ENCODE results near the gene TPST1. TPM values are rescaled to one million over a fixed set of nuclear protein-coding genes. Genes with fewer than 3 reads are reported as not detected.

TPST1 gene
- total RNA-seq, 2 experiments from 2014 or later = 1.9 to 2.6 TPM

DNA sequence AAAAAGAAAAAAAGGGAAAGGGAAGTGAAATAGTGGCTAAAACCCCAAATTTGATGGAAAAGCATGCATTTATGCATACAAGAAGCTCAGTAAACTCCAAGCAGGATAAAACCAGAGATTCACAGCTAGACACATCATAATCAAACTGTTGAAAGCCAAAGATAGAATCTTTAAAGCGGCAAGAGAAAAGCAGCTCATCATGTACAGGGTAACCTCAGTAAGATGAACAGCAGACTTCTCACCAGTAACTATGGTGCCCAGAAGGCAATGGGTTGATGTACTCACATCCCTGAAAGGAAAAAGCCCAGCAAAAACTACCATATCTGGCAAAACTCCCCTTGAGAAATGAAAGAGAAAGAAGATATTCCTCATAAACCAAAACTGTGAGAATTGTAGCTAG, 60.4 kb downstream of the TPST1 start:
- Mint-ChIP-seq H3K9me3 (peaks cover 2% of the 10 kb centered on the region), H3K4me1 (ENCODE audit: low read depth) (no peaks in the 10 kb centered on the region), H3K36me3 (ENCODE audit: low read depth) (peaks cover 4% of the 10 kb centered on the region), H3K27ac (no peak overlapping the region), H3K4me3 (no peak overlapping the region), H3K27me3 (peaks cover 10% of the 10 kb centered on the region)
- ChIA-PET CTCF (no interaction called here), POLR2A (no interaction called here)
- Histone ChIP-seq H3K4me3 (ENCODE audit: low read length) (no peak overlapping the region), H3K27ac (ENCODE audit: low read depth in 1 of 2, low read length in 2 of 2) (no peak overlapping the region), H3K4me1 (ENCODE audit: insufficient read depth, low read length) (no peaks in the 10 kb centered on the region), H3K27me3 (ENCODE audit: control insufficient read depth in 1 of 2, insufficient read depth in 2 of 2, low read length in 2 of 2) (no peaks in the 10 kb centered on the region), H3K9me3 (ENCODE audit: control insufficient read depth in 1 of 2, insufficient read depth in 1 of 2, low read length in 2 of 2) (peaks cover 5 to 27% of the 10 kb centered on the region in 2 experiments), H3K36me3 (ENCODE audit: insufficient read depth, low read length) (no peaks in the 10 kb centered on the region)
- TF ChIP-seq, protein P1, sequence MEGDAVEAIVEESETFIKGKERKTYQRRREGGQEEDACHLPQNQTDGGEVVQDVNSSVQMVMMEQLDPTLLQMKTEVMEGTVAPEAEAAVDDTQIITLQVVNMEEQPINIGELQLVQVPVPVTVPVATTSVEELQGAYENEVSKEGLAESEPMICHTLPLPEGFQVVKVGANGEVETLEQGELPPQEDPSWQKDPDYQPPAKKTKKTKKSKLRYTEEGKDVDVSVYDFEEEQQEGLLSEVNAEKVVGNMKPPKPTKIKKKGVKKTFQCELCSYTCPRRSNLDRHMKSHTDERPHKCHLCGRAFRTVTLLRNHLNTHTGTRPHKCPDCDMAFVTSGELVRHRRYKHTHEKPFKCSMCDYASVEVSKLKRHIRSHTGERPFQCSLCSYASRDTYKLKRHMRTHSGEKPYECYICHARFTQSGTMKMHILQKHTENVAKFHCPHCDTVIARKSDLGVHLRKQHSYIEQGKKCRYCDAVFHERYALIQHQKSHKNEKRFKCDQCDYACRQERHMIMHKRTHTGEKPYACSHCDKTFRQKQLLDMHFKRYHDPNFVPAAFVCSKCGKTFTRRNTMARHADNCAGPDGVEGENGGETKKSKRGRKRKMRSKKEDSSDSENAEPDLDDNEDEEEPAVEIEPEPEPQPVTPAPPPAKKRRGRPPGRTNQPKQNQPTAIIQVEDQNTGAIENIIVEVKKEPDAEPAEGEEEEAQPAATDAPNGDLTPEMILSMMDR (IDR thresholded peaks at IDR 0.05) = no peak
- no peak for ATAC-seq (ENCODE audit: poor library complexity)
- intact Hi-C loops (cut with DNase I, micrococcal nuclease) = no loop called here
- DNase-seq = peak in 1 of 14 experiments; percentile 0

DNA sequence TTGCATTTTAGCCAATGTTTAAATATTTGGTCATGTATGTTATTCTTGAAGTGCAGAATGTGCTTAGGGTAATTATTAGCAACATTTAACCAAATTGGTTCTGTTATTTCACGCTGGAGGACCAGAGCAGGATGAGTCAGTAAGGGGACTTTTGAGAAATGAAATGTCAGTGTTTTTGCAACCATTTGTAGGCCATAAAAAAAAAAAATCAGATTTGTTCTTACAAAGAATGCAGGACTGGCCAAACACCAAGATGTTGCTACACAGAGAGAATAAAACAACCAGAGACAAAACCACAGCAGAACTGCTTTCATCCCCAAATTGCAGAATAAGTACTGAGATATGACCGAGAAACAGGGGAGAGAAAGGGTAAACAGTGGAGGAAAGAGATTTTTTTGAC, 62.1 kb downstream of the TPST1 start:
- ATAC-seq (ENCODE audit: poor library complexity) (no peak), DNase-seq (no peak)
- TF ChIP-seq, protein P1 (IDR thresholded peaks at IDR 0.05) = no peak
- Histone ChIP-seq H3K4me1 (ENCODE audit: insufficient read depth, low read length) (no peaks in the 10 kb centered on the region), H3K9me3 (ENCODE audit: control insufficient read depth in 1 of 2, insufficient read depth in 1 of 2, low read length in 2 of 2) (peaks cover 9 to 27% of the 10 kb centered on the region in 2 experiments), H3K27ac (ENCODE audit: low read depth in 1 of 2, low read length in 2 of 2) (no peak overlapping the region), H3K36me3 (ENCODE audit: insufficient read depth, low read length) (no peaks in the 10 kb centered on the region), H3K4me3 (ENCODE audit: low read length) (no peak overlapping the region), H3K27me3 (ENCODE audit: control insufficient read depth in 1 of 2, insufficient read depth in 2 of 2, low read length in 2 of 2) (no peaks in the 10 kb centered on the region)
- POLR2A ChIA-PET = interaction anchor here (0.7 kb wide), 1 partner anchor 775 kb away, joined by 3 read pairs; no protein-coding TSS in a partner anchor
- CTCF ChIA-PET = no interaction called here
- Mint-ChIP-seq H3K4me1 (ENCODE audit: low read depth) (no peaks in the 10 kb centered on the region), H3K36me3 (ENCODE audit: low read depth) (peaks cover 4% of the 10 kb centered on the region), H3K27me3 (peaks cover 4% of the 10 kb centered on the region), H3K9me3 (peaks cover 2% of the 10 kb centered on the region), H3K27ac (no peak overlapping the region), H3K4me3 (no peak overlapping the region)
- intact Hi-C loops (cut with DNase I, micrococcal nuclease) = no loop called here

- POLR2A ChIA-PET = no interaction called here
- TF ChIP-seq, protein P1 (IDR thresholded peaks at IDR 0.05) = no peak
- Mint-ChIP-seq H3K27me3 (peaks cover 4% of the 10 kb centered on the region), H3K9me3 (no peaks in the 10 kb centered on the region), H3K27ac (no peak overlapping the region), H3K4me1 (ENCODE audit: low read depth) (no peaks in the 10 kb centered on the region), H3K4me3 (no peak overlapping the region), H3K36me3 (ENCODE audit: low read depth) (no peaks in the 10 kb centered on the region)
- CTCF ChIA-PET = no interaction called here
- ATAC-seq (ENCODE audit: poor library complexity) (no peak), DNase-seq (no peak)
- Histone ChIP-seq H3K27me3 (ENCODE audit: control insufficient read depth in 1 of 2, insufficient read depth in 2 of 2, low read length in 2 of 2) (no peaks in the 10 kb centered on the region), H3K36me3 (ENCODE audit: insufficient read depth, low read length) (no peaks in the 10 kb centered on the region), H3K4me3 (ENCODE audit: low read length) (no peak overlapping the region), H3K27ac (ENCODE audit: low read depth in 1 of 2, low read length in 2 of 2) (no peak overlapping the region), H3K9me3 (ENCODE audit: control insufficient read depth in 1 of 2, insufficient read depth in 1 of 2, low read length in 2 of 2) (peaks cover 9 to 18% of the 10 kb centered on the region in 2 experiments), H3K4me1 (ENCODE audit: insufficient read depth, low read length) (no peaks in the 10 kb centered on the region)
- intact Hi-C loops (cut with DNase I, micrococcal nuclease) = no loop called here
Observed at GRCh38 chr7:66269978-66270377, 64.8 kb downstream of the TPST1 start.

Data from CD4-positive, alpha-beta T cell (primary cell).